GM19372 (cell line): Measurements from ENCODE around the gene SNX18.

Source experiments
- ATAC-seq: cut with Tn5 transposase; IDR thresholded peaks from one replicate; pipeline ENCODE4 v1.9.1; 2021; ENCODE audit warnings: mild to moderate bottlenecking, low read depth, moderate library complexity; ENCODE audit not compliant: unreplicated experiment

SNX18 gene

GRCh38 chr5:54538156-54538555, 20.6 kb downstream of the SNX18 start:
- no peak for ATAC-seq

- no peak for ATAC-seq
These were observed 21.4 kb downstream of the SNX18 start for GRCh38 chr5:54539001-54539400.

GRCh38 chr5:54540286-54540685, 22.7 kb downstream of the SNX18 start:
- no peak for ATAC-seq

GRCh38 chr5:54541823-54542783, 24.5 kb downstream of the SNX18 start:
- ATAC-seq = no peak

GRCh38 chr5:54544044-54544443, 26.5 kb downstream of the SNX18 start:
- ATAC-seq = no peak

- no peak for ATAC-seq
These were observed 28.2 kb downstream of the SNX18 start for GRCh38 chr5:54545796-54546195.

- ATAC-seq = no peak
These were observed 30.2 kb downstream of the SNX18 start for GRCh38 chr5:54547711-54548250.

GRCh38 chr5:54548565-54548964, 31.0 kb downstream of the SNX18 start:
- ATAC-seq = no peak

- ATAC-seq = no peak
These were observed 33.7 kb downstream of the SNX18 start for GRCh38 chr5:54551292-54551691.

GRCh38 chr5:54551926-54552325, 34.4 kb downstream of the SNX18 start:
- no peak for ATAC-seq

- no peak for ATAC-seq
These were observed 34.9 kb downstream of the SNX18 start for GRCh38 chr5:54552446-54552845.

GRCh38 chr5:54553659-54554207, 36.2 kb downstream of the SNX18 start:
- no peak for ATAC-seq

GRCh38 chr5:54556141-54556540, 38.6 kb downstream of the SNX18 start:
- ATAC-seq = no peak

GRCh38 chr5:54558362-54558761, 40.8 kb downstream of the SNX18 start:
- no peak for ATAC-seq

GRCh38 chr5:54561651-54562050, 44.1 kb downstream of the SNX18 start:
- ATAC-seq = no peak

- no peak for ATAC-seq
These were observed 45.7 kb downstream of the SNX18 start for GRCh38 chr5:54563083-54563761.

GRCh38 chr5:54567996-54568395, 50.4 kb downstream of the SNX18 start:
- ATAC-seq = no peak

- ATAC-seq = no peak
These were observed 53.4 kb downstream of the SNX18 start for GRCh38 chr5:54570916-54571315.

- no peak for ATAC-seq
These were observed 53.9 kb downstream of the SNX18 start for GRCh38 chr5:54571462-54571861.

- no peak for ATAC-seq
These were observed 56.4 kb downstream of the SNX18 start for GRCh38 chr5:54573812-54574489.

GRCh38 chr5:54577528-54577927, 60.0 kb downstream of the SNX18 start:
- no peak for ATAC-seq
